SK-N-SH (cell line): ENCODE results near the gene DOK7. TPM values are rescaled to one million over a fixed set of nuclear protein-coding genes. Genes with fewer than 3 reads are reported as not detected.

ENCODE experiments used
- CTCF ChIA-PET: fragments of 300-600, 350-600 bp; formaldehyde crosslinking; extraction: SDS; loops from one replicate; lab custom pipeline; 2021; lab: Yijun Ruan, JAX
- POLR2A ChIA-PET: fragments of 350-600 bp; sonication (Branson Sonifier 250); formaldehyde crosslinking; extraction: SDS; loops from one replicate; lab custom pipeline; 2020; ENCODE audit warnings: antibody characterized with exemption, inconsistent platforms; lab: Yijun Ruan, JAX
- DNase-seq: peaks from one replicate; pipeline ENCODE4 v3.0.0; 2012
- H2AFZ ChIP-seq: fragments of 200-600 bp; sonication (generic); 2 replicates; pipeline ENCODE4 v1.8.1; 2016; ENCODE audit warnings: antibody characterized with exemption, mild to moderate bottlenecking, low read depth
- H3F3A ChIP-seq: fragments of 200-600 bp; sonication (generic); replicated peaks from 2 replicates; pipeline ENCODE3; 2016; ENCODE audit warnings: antibody characterized with exemption, mild to moderate bottlenecking; ENCODE audit not compliant: insufficient read depth
- H3K27ac ChIP-seq, 2 experiments: fragments of 200-500 bp in 1 of 2; fragments of 200-600 bp in 1 of 2; sonication (Bioruptor generic) in 1 of 2; sonication (generic), shearing (Covaris generic) in 1 of 2; 2 replicates each; pipeline versions ENCODE4 v1.5.1 to v1.6.1; 2014 to 2016; ENCODE audit warnings: low read depth in 2 of 2, inconsistent platforms in 1 of 2, low read length in 1 of 2, mild to moderate bottlenecking in 1 of 2, mixed read lengths in 1 of 2
- H3K27me3 ChIP-seq: fragments of 200-600 bp; sonication (generic), shearing (Covaris generic); 2 replicates; pipeline ENCODE4 v1.6.1; 2016; ENCODE audit warnings: mixed run types; ENCODE audit not compliant: insufficient read depth
- H3K36me3 ChIP-seq, 2 experiments: fragments of 200-500 bp in 1 of 2; fragments of 200-600 bp in 1 of 2; sonication (Bioruptor generic) in 1 of 2; sonication (generic) in 1 of 2; replicated peaks in 1 of 2; 2 replicates each; pipeline versions ENCODE3 to v1.5.1; 2014 to 2016; ENCODE audit warnings: low read length in 1 of 2, mild to moderate bottlenecking in 1 of 2; ENCODE audit not compliant: insufficient read depth in 2 of 2, control insufficient read depth in 1 of 2
- H3K4me1 ChIP-seq, 2 experiments: fragments of 200-500 bp in 1 of 2; fragments of 200-600 bp in 1 of 2; sonication (Bioruptor generic) in 1 of 2; sonication (generic), shearing (Covaris generic) in 1 of 2; 2 replicates each; pipeline versions ENCODE4 v1.5.1 to v1.6.1; 2014 to 2016; ENCODE audit warnings: low read depth in 1 of 2, low read length in 1 of 2, mixed run types in 1 of 2; ENCODE audit not compliant: insufficient read depth in 2 of 2, control insufficient read depth in 1 of 2
- H3K4me2 ChIP-seq: fragments of 200-600 bp; sonication (generic), shearing (Covaris generic); 2 replicates; pipeline ENCODE4 v1.6.1; 2017; ENCODE audit warnings: mixed run types
- H3K4me3 ChIP-seq, 2 experiments: fragments of 200-500 bp in 1 of 2; fragments of 200-600 bp in 1 of 2; sonication (Bioruptor generic) in 1 of 2; sonication (generic), shearing (Covaris generic) in 1 of 2; 2 replicates each; pipeline versions ENCODE4 v1.5.1 to v1.8.1; 2014 to 2016; ENCODE audit warnings: low read depth in 2 of 2, inconsistent platforms in 1 of 2, low read length in 1 of 2, mild to moderate bottlenecking in 1 of 2, mixed read lengths in 1 of 2, moderate library complexity in 1 of 2
- H3K79me2 ChIP-seq: fragments of 200-600 bp; sonication (generic); 2 replicates; pipeline ENCODE4 v1.8.1; 2017; ENCODE audit warnings: mild to moderate bottlenecking; ENCODE audit not compliant: insufficient read depth
- H3K9ac ChIP-seq: fragments of 200-600 bp; sonication (generic); 2 replicates; pipeline ENCODE4 v1.6.1; 2017; ENCODE audit warnings: mixed run types
- H3K9me2 ChIP-seq: fragments of 200-600 bp; sonication (generic); 2 replicates; pipeline ENCODE4 v1.6.1; 2017; ENCODE audit warnings: mixed run types
- H3K9me3 ChIP-seq: fragments of 200-600 bp; sonication (generic); 2 replicates; pipeline ENCODE4 v1.6.1; 2017; ENCODE audit warnings: mixed run types, mild to moderate bottlenecking, moderate library complexity
- H4K20me1 ChIP-seq: fragments of 200-600 bp; sonication (generic); 2 replicates; pipeline ENCODE4 v1.6.1; 2017; ENCODE audit warnings: mild to moderate bottlenecking, mixed run types; ENCODE audit not compliant: insufficient read depth
- EP300 ChIP-seq, 2 experiments: IDR thresholded peaks; 2 replicates each; pipeline versions ENCODE4 v1.4.0 to v1.6.1; 2012; ENCODE audit warnings: borderline replicate concordance in 1 of 2, low read depth in 1 of 2, low read length in 1 of 2
- MEF2A ChIP-seq: IDR thresholded peaks from 2 replicates; pipeline ENCODE4 v1.4.0; 2012; ENCODE audit warnings: low read depth, borderline replicate concordance
- MXI1 ChIP-seq: IDR thresholded peaks from 2 replicates; pipeline ENCODE4 v1.6.1; 2012; ENCODE audit warnings: mild to moderate bottlenecking, low read depth, low read length, improper control_type of control experiment
- NRF1 ChIP-seq: IDR thresholded peaks from 2 replicates; pipeline ENCODE4 v1.6.1; 2012; ENCODE audit warnings: low read depth, mild to moderate bottlenecking, low read length
- SIN3A ChIP-seq: IDR thresholded peaks from 2 replicates; pipeline ENCODE4 v1.6.1; 2012; ENCODE audit warnings: low read depth, mild to moderate bottlenecking, low read length, moderate library complexity, borderline replicate concordance
- TAF1 ChIP-seq: IDR thresholded peaks from 2 replicates; pipeline ENCODE4 v1.6.1; 2012; ENCODE audit warnings: low read depth, mild to moderate bottlenecking, low read length, moderate library complexity, borderline replicate concordance
- TCF12 ChIP-seq: IDR thresholded peaks from 2 replicates; pipeline ENCODE4 v1.4.0; 2012
- YY1 ChIP-seq: IDR thresholded peaks from 2 replicates; pipeline ENCODE4 v1.4.0; 2012; ENCODE audit warnings: low read depth, mild to moderate bottlenecking
- WGBS: methylation state at CpG from one replicate; pipeline ENCODE4 v1.1.6; 2017; ENCODE audit warnings: low lambda C conversion rate; 5-methylcytosine and 5-hydroxymethylcytosine counted together
- polyA plus RNA-seq, 3 experiments: library from polyadenylated mRNA; depleted of rRNA; stranded (reverse); fragments of >200 nt; gene quantifications; 2 replicates each; pipeline ENCODE4 v1.2.3, GENCODE V29; 2012
- TF ChIP-seq, protein P1 (sequence below): fragments of 200-600 bp; sonication (generic); IDR thresholded peaks from 2 replicates; pipeline ENCODE4 v1.6.1; 2017; ENCODE audit warnings: antibody characterized with exemption, mild to moderate bottlenecking, moderate library complexity
- TF ChIP-seq, protein P2 (sequence below): IDR thresholded peaks from 2 replicates; pipeline ENCODE4 v1.4.0; 2012; ENCODE audit warnings: low read depth, borderline replicate concordance
- TF ChIP-seq, protein P3 (sequence below): IDR thresholded peaks from 2 replicates; pipeline ENCODE4; 2012
- TF ChIP-seq, protein P4 (sequence below): IDR thresholded peaks from 2 replicates; pipeline ENCODE4 v1.4.0; 2012; ENCODE audit warnings: low read depth
- TF ChIP-seq, protein P5 (sequence below): IDR thresholded peaks from 2 replicates; pipeline ENCODE4 v1.4.0; 2012; ENCODE audit warnings: low read depth, borderline replicate concordance

DOK7 gene
- polyA plus RNA-seq, 1 of the 3 experiments (the other 2 are of a cell fraction): not detected

DNA sequence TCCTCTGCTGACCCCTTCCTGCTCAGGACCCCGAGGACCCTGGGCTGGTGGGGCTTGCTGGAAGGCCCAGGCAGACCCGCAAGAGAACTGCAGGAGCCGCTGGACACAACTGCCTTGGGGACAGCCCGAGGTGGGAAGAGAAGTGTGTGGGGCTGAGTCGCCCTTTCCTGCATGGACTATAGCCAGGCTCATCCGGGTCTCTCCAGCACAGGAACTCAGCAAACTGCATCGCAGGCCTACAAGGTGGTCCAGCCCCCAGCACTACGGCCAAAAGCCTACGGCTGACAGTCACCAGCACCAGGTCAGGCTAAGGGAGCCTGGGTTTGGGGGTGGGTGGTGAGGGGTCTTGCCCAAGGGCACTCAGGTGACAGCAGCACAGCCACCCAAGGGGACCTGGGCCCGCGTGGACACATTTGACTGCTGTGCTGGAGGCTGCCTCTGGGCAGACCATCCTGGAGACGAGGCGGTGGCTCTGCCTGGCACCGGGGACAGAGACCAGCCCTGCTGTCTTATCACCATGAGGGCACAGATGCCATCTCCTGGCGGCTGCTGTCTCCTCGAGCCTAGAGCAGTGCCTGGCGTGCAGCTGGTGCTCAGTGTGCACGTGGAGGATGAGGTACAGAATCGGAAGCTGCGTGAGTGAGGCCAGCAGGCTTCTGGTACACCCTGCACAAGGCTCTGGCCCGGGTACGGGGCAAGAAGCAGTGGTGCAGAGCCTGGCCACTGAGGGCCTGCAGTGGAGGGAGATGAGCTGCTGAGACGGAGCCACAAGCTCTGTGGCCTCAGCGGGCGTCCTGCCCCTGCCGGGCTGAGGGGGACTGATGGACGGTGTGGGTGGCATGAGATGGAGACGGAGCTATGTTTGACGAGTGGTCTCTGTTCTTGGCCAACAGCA is 54.0 kb downstream of the DOK7 start:
- no peaks in the 10 kb centered on the region for H3K4me1 ChIP-seq
- H3K9me2 ChIP-seq: no peaks in the 10 kb centered on the region
- no peaks in the 10 kb centered on the region for H3K9me3 ChIP-seq
- H3K27ac ChIP-seq: no peak overlapping the region
- ChIA-PET CTCF (no interaction called here), POLR2A (no interaction called here)
- H3K36me3 ChIP-seq: peaks cover 0 to 92% of the 10 kb centered on the region in 2 experiments
- TF ChIP-seq, protein P1, sequence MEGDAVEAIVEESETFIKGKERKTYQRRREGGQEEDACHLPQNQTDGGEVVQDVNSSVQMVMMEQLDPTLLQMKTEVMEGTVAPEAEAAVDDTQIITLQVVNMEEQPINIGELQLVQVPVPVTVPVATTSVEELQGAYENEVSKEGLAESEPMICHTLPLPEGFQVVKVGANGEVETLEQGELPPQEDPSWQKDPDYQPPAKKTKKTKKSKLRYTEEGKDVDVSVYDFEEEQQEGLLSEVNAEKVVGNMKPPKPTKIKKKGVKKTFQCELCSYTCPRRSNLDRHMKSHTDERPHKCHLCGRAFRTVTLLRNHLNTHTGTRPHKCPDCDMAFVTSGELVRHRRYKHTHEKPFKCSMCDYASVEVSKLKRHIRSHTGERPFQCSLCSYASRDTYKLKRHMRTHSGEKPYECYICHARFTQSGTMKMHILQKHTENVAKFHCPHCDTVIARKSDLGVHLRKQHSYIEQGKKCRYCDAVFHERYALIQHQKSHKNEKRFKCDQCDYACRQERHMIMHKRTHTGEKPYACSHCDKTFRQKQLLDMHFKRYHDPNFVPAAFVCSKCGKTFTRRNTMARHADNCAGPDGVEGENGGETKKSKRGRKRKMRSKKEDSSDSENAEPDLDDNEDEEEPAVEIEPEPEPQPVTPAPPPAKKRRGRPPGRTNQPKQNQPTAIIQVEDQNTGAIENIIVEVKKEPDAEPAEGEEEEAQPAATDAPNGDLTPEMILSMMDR: no peak
- TF ChIP-seq MEF2A: no peak
- H2AFZ ChIP-seq: no peak overlapping the region
- no peak overlapping the region for H3K4me3 ChIP-seq
- H3K27me3 ChIP-seq: no peaks in the 10 kb centered on the region
- H4K20me1 ChIP-seq: no peaks in the 10 kb centered on the region
- H3K9ac ChIP-seq: no peak overlapping the region
- WGBS: 92% methylated on average over 19 of the region's 29 CpGs
- DNase-seq: no peak
- H3F3A ChIP-seq: no peaks in the 10 kb centered on the region
- no peak overlapping the region for H3K4me2 ChIP-seq
- H3K79me2 ChIP-seq: no peaks in the 10 kb centered on the region

DNA sequence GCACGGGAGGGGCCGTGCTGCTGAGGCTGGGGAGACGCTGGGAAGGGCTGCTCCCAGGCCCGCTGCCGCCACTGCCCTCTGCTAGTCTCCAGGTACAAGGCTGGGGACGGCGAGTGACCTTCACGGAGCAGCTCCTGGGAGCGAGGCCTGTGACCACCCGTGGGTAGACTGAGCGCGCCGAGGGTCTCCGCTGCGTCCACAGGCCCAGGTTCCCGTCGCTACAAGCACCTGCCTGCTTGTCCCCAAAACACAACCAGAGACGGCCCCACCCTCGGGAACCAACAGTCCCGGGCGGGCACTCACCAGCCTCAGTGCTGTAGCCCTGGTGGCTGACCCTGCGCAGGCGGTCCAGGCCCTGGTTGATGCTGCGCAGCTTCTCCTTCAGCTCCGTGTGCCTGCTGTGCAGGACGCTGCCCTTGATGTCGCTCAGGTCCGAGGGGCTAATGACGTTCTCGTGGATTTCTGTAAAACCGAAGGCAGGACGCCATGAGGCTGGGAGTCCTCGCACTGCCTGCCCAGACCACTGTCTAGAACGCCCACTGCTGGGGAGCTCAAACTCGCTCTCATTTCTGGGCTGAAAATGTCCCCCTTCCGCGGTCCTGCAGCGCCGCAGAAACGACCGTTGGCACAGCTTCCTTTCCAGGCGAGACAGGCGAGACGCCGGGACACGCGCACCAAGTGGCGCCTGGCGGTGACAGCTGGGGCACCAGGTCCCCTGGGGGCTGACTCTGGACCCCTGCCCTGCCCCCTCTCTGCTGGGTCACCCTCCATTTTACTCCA is 54.8 kb downstream of the DOK7 start:
- Histone ChIP-seq H3K36me3 (peaks cover 0 to 89% of the 10 kb centered on the region in 2 experiments), H3K27me3 (no peaks in the 10 kb centered on the region), H3K4me2 (no peak overlapping the region), H3K4me1 (no peaks in the 10 kb centered on the region), H3K9me3 (no peaks in the 10 kb centered on the region), H4K20me1 (no peaks in the 10 kb centered on the region), H3K4me3 (no peak overlapping the region), H3K9ac (no peak overlapping the region), H3F3A (no peaks in the 10 kb centered on the region), H3K27ac (no peak overlapping the region), H2AFZ (no peak overlapping the region), H3K79me2 (no peaks in the 10 kb centered on the region), H3K9me2 (no peaks in the 10 kb centered on the region)
- TF ChIP-seq, protein P1: no peak
- TF ChIP-seq TCF12 (no peak), MXI1 (no peak), SIN3A (no peak), NRF1 (no peak), TAF1 (no peak), YY1 (no peak), EP300 (IDR thresholded peaks at IDR 0.05; ENCODE audit: borderline replicate concordance in 1 of 2, low read depth in 1 of 2, low read length in 1 of 2) (no peak)
- TF ChIP-seq, protein P2, sequence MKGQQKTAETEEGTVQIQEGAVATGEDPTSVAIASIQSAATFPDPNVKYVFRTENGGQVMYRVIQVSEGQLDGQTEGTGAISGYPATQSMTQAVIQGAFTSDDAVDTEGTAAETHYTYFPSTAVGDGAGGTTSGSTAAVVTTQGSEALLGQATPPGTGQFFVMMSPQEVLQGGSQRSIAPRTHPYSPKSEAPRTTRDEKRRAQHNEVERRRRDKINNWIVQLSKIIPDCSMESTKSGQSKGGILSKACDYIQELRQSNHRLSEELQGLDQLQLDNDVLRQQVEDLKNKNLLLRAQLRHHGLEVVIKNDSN: no peak
- TF ChIP-seq, protein P3, sequence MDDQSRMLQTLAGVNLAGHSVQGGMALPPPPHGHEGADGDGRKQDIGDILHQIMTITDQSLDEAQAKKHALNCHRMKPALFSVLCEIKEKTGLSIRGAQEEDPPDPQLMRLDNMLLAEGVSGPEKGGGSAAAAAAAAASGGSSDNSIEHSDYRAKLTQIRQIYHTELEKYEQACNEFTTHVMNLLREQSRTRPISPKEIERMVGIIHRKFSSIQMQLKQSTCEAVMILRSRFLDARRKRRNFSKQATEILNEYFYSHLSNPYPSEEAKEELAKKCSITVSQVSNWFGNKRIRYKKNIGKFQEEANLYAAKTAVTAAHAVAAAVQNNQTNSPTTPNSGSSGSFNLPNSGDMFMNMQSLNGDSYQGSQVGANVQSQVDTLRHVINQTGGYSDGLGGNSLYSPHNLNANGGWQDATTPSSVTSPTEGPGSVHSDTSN: no peak
- TF ChIP-seq, protein P4, sequence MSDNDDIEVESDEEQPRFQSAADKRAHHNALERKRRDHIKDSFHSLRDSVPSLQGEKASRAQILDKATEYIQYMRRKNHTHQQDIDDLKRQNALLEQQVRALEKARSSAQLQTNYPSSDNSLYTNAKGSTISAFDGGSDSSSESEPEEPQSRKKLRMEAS: no peak
- TF ChIP-seq, protein P5, sequence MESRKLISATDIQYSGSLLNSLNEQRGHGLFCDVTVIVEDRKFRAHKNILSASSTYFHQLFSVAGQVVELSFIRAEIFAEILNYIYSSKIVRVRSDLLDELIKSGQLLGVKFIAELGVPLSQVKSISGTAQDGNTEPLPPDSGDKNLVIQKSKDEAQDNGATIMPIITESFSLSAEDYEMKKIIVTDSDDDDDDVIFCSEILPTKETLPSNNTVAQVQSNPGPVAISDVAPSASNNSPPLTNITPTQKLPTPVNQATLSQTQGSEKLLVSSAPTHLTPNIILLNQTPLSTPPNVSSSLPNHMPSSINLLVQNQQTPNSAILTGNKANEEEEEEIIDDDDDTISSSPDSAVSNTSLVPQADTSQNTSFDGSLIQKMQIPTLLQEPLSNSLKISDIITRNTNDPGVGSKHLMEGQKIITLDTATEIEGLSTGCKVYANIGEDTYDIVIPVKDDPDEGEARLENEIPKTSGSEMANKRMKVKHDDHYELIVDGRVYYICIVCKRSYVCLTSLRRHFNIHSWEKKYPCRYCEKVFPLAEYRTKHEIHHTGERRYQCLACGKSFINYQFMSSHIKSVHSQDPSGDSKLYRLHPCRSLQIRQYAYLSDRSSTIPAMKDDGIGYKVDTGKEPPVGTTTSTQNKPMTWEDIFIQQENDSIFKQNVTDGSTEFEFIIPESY: no peak
- ChIA-PET CTCF (interaction anchor here (0.7 to 1.0 kb wide), 2 partner anchors 9 to 38 kb away, joined by 3 to 5 read pairs; no protein-coding TSS in a partner anchor), POLR2A (no interaction called here)
- DNase-seq: no peak
- 89% methylated on average over 11 of the region's 49 CpGs for WGBS
